GM19328 (cell line): ENCODE results near the gene FAM3B.

ENCODE experiments used
- ATAC-seq: cut with Tn5 transposase; IDR thresholded peaks from one replicate; pipeline ENCODE4 v1.9.1; 2021; ENCODE audit warnings: mild to moderate bottlenecking, moderate library complexity; ENCODE audit not compliant: unreplicated experiment

The FAM3B gene

DNA sequence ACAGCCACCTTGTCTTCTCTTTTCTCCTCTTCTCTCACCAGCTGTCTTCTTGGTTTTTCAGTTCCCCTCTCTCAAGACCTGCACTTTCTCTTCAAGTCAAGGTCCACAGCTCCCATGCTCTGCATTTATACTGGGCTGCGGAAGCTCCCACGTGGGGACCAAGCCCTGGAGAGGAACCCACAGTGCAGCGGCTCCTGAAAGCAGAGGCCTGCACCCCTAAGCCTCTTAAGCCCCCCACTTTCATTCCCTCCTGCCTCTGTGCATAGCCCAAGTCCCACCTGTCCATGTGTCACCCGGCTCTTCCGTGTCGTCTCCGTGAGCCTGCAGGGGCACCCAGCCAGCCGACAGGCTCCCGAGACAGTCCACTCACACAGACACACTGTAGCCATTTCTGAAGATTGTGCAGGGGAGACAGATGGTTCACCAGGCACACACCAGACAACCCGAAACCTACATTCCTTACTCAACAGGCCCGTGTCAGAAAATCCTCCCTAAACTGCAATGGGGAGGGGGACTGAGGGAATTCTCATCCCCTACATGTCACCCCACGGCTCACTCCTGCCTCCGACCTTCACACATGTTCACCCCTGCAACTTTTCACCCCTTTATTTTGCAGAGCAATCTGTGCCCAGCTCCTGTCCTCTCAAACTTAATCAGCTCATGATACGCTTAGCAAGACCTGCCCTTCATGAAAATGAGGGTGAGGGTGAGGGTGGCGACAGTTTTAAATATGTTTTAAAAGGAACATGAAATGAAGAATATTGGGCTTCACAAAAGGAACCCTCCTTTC, 51.5 kb downstream of the FAM3B start:
- ATAC-seq: peak; percentile 59

DNA sequence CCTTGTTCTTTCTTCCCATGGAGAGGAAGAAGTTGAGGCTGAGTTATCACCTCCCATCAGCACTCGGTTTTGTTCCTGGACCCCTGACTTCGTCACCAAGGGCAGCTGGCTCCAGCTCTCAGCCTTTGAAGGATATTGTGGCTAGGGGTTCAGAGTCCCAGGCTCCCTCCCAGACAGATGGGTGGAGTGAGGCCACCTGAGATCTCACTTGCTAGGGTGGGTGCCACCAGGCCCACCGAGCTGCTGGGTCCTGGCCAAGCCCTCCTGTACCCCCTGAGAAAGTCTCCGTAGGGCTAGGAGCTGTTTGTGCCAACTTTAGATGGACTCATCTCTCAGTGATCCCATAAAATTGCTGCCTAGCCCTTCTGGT, 52.1 kb downstream of the FAM3B start:
- ATAC-seq: no peak

DNA sequence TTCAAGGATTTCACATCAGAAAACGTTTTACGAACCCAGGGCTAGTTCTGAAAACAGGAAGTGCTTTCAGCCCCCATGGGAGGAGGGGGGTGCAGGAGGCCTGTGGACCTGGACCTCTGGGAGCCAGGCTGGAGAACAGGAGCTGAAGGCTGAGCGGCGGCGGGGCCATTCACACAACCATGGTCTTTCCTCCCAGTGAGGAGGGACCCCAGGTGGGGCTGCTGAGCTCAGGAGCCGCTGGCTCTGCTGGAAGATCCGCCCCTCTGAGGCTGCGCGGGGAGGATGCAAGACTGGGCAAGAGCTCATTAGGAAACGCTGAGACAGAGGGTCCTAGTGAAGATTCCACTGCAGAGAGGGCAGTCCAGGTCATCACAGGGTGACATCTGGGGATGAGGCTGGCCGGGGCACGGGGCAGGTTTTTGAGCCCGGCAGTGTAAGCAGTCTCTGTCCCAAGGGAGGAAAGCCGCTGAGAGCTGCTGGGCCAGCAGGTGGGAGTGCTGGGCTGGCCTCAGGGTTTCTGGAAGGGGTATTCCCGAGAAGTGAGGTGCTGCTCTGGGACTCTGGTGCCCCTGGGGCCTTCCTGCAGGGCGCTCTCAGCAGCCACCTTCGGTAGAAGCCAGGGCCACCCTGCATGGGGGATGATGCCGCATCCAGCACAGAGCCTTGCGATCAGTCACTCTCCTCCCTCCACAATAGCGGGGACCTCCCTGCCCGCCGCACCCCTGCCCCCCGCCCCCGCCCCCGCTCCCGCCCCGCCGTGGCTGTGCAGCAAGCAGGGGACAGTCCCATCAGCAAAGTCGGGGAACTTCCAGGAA, 52.7 kb downstream of the FAM3B start:
- ATAC-seq: peak; percentile 33

DNA sequence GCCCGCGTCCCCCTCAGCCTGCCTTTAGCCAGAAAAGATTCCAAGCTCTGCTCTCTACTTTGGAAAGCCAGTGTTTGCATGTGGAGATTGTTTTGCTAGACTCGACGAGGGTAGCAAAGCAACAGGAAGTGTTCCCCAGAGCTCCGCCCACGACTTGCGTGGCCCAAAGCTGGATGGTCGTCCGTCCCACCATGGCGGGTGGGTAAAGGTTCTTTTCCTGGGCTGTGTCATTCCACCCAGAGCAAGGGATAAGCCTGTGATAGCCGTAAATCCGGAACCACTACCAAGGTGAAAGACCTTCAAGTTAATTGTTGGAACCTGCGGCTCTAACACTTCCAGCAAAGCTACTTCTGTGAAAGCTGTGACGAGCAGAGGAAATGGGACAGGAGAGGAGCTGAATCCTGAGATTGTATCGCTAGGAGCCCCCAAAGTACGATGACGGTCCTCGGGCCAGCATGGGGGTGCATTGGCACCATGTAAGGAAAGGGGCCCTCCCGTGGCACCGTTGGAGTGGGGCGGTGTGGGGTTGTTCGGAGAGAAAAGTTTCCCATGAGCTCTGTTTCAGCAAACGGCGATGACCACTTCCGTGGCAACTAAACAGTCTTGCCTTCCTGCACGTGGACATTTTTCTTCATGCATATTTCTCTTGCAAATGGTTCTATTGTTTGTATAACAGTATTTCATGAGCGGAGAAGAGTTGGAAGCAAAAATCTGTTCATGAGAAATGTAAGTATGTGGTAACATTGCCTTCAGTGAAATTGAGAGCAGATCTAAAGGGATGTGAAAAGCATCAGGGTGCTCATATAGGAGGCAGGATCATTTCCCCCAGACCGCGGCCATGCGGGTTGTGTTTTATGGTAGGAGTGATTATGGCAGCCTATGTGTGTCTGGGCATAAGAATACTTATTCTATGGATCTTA, 53.6 kb downstream of the FAM3B start:
- ATAC-seq: no peak

DNA sequence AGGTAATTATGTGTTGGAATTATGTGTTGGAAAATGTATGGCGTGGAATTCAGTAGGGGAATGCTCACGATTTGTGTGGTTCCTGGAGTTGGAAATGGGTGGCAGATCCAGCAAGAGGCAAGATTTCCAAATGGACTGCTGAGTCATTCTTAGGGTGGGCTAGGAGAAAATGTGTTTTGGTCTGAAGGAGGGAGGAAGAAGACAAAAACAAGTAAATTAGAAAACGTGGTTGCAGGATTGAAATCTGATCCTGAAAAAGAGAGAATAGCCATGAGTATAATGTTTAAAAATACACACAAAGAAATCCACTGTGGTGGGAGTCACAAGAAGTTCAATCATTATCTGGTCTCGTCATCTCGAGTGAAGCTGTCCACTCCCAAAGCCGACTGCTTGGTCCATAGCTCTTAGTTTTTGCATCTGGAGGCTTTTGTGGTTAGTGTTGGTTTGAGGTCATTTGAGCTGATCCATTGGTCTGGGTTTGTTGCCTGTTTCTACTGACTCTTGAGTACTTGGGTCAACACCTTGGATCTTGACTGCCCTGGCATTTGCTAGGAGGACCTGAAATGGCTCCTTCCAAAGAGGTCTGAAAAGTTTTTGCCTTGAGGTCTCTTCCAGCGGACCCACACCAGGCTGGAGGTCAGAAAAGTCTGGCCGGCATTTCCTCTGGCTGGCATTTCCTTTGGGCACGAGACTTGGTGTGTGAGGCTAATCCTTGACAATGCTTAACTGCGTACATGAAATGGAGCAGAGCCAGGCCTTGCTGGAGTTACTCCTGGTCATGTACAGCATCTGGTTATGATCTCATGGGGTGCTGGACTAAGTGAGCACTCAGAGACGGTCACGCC, 54.5 kb downstream of the FAM3B start:
- ATAC-seq: no peak

DNA sequence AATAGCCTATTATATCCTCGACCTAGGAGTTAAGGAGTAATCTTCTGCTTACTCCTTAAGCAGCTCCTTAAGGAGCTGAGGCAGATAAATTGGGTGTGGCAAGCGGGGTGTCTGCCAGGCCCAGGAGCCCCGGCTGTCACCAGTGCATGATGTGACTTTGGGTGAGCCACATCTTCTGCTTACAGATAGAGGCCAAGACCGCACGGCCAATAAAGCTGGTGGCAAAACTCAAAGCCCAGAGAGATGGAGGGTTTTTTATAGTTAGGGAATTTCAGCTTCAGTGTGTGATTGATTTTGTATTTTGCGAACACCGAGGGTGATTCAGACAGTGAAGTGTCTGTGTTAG, 55.1 kb downstream of the FAM3B start:
- no peak for ATAC-seq

- no peak for ATAC-seq
Observed at GRCh38 chr21:41373253-41373652, 56.7 kb downstream of the FAM3B start.

- ATAC-seq: no peak
Observed at GRCh38 chr21:41373763-41374162, 57.2 kb downstream of the FAM3B start.

DNA sequence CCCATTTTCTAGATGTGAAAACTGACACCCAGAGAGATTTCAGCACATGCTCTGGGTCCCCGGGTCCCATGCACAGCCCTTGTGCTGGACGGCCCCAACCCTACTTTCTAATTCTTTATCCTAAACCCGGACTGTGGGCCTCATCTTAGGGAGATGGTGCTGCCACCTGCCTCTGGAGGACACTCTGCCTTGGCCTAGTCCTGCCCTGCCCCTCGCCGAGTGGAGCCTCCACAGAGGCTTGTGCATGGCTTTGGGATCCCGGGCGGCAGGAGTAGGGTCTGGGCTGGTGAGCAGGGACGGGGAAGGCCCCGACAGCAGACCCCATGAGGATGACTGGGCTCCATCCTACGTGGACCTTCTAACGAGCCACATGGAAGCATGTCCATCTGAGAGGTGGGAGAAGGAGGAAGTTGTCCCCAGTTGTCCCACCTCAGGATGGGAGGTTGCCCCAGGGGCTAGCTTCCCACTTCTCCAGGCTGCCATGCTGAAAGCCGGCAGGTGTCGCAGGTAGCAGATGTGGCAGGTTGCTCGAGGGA, 57.6 kb downstream of the FAM3B start:
- no peak for ATAC-seq

DNA sequence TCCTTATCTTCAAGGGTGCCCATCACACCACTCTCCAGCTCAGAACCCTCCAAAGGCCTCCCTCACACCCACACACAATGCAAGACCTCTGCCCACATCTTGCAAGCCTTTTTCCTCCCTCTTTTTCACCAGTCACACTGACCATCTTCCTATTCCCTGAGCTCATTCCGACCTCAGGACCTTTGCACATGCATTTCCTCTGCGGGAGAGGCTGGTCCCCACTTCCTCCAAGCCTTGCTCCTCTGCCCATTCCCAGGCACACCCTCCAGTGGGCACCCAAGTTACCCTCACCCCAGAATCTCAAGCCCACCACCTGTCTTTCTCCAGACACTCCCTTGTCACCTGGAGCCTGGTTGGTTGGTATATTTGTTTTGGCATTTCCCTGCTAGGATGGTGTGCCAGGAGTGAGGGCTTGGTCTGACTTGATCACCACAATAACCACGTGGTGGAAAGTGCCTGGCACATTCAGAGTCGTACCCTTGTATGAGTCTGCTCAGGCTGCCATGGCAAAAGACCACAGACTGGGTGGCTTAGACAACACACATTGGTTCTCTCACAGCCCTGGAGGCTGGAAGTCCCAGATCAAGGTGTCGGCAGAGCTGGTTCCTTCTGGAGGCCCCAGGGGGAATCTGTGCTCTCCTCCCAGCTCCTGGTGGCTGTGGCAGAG, 58.4 kb downstream of the FAM3B start:
- no peak for ATAC-seq

DNA sequence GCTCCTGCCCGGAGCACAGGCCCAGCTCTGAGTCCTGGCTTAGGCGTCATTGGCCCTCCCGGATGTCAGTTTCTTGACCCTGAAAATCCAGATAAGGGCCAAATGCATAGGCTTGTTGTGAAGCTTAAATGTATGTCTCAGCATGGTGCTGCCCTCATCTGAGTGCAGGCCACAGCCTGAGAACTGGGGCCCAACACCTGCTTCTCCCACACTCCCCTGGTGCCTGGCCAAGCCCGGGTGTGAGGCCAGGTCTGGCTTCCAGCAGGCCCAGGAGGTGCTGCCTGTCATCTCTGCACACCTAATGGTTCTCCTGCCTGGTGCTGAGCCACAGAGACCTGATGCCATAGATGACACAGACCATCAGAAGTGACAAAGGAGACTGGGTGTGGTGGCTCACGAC, 59.3 kb downstream of the FAM3B start:
- ATAC-seq: no peak

- ATAC-seq: no peak
Observed at GRCh38 chr21:41377715-41378114, 61.1 kb downstream of the FAM3B start.

- ATAC-seq: no peak
Observed at GRCh38 chr21:41378849-41379248, 62.2 kb downstream of the FAM3B start.

GRCh38 chr21:41379901-41380300, 63.3 kb downstream of the FAM3B start:
- ATAC-seq: no peak

- ATAC-seq: no peak
Observed at GRCh38 chr21:41381731-41382130, 65.1 kb downstream of the FAM3B start.

GRCh38 chr21:41387042-41387819, 70.6 kb downstream of the FAM3B start:
- ATAC-seq: no peak

DNA sequence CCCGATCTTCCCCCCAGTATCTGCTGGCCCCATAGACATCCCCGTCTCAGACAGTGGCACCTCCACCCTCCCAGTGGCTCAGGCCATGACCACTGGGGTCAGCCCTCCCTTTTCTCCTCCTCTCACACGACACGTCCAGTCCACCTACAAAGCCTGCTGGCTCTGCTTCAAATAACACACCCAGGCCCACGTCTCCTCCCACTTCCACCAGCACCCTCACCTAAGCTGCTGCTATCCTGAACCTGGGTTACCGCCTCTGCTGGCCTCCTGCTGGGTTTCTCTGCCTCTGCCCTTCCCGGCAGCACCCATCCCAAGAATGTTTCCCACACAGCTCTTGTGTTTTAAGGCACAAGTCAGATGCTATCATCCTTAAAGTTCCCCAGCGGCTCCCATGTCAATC, 71.2 kb downstream of the FAM3B start:
- no peak for ATAC-seq

- ATAC-seq: no peak
Observed at GRCh38 chr21:41388259-41388658, 71.7 kb downstream of the FAM3B start.
